ENCODE results near the gene NALCN. TPM values are rescaled to one million over a fixed set of nuclear protein-coding genes. Genes with fewer than 3 reads are reported as not detected.

NALCN gene
- total and polyA plus RNA-seq, 2 experiments from 2014 or later, result 0.50 to 0.87 TPM

GRCh38 chr13:101150998-101151397, 265.3 kb downstream of the NALCN start:
- peaks cover 13% of the 10 kb centered on the region; the same call in 2 of the 3 replicates for H3K4me1 Mint-ChIP-seq
- H3K79me2 ChIP-seq (replicated peaks; ENCODE audit: insufficient read depth), result no peaks in the 10 kb centered on the region
- no peak overlapping the region for H2AFZ ChIP-seq
- peak; percentile 71 for ATAC-seq
- peaks cover 11% of the 10 kb centered on the region; the same call in 1 of the 2 replicates for H3K4me1 ChIP-seq (ENCODE audit: insufficient read depth)
- H3K9me2 ChIP-seq (ENCODE audit: insufficient read depth), result no peaks in the 10 kb centered on the region
- TF ChIP-seq POLR2AphosphoS5 (IDR thresholded peaks at IDR 0.05; ENCODE audit: low read depth) (no peak), JUNB (IDR thresholded peaks at IDR 0.05; ENCODE audit: unreplicated experiment) (no peak), CTCF (conservative IDR thresholded peaks at IDR 0.05; ENCODE audit: low read depth in 2 of 2) (no peak), EZH2phosphoT487 (IDR thresholded peaks at IDR 0.05; ENCODE audit: unreplicated experiment) (no peak), ZNF462 (CRISPR knock-in tag; IDR thresholded peaks at IDR 0.05) (no peak), ZNF114 (CRISPR knock-in tag; IDR thresholded peaks at IDR 0.05) (no peak), REST (IDR thresholded peaks at IDR 0.05; ENCODE audit: unreplicated experiment) (no peak), CREB1 (CRISPR knock-in tag; IDR thresholded peaks at IDR 0.05; ENCODE audit: low read depth) (no peak), ZNF331 (CRISPR knock-in tag; IDR thresholded peaks at IDR 0.05; ENCODE audit: low read depth) (no peak), STAT1 (IDR thresholded peaks at IDR 0.05; ENCODE audit: unreplicated experiment) (no peak), EZH2 (IDR thresholded peaks at IDR 0.05; ENCODE audit: low read depth, unreplicated experiment) (no peak), NANOG (IDR thresholded peaks at IDR 0.05; ENCODE audit: borderline replicate concordance) (no peak), ETS1 (IDR thresholded peaks at IDR 0.05) (no peak)
- no peaks in the 10 kb centered on the region for H3K36me3 ChIP-seq (ENCODE audit: insufficient read depth)
- DNase-seq (ENCODE audit: low spot score), result no peak
- H3K4me3 ChIP-seq, result no peak overlapping the region
- no peaks in the 10 kb centered on the region for H3F3A ChIP-seq (replicated peaks; ENCODE audit: low read depth)
- H3K4me2 ChIP-seq, result no peak overlapping the region
- no peaks in the 10 kb centered on the region for H3K27me3 ChIP-seq (ENCODE audit: insufficient read depth)
- no peaks in the 10 kb centered on the region; the same call in 2 of the 3 replicates for H3K36me3 Mint-ChIP-seq (ENCODE audit: low read depth)
- H3K27me3 Mint-ChIP-seq (ENCODE audit: insufficient read depth, low read depth, poor library complexity), result no peaks in the 10 kb centered on the region
- H3K9me3 Mint-ChIP-seq, result no peaks in the 10 kb centered on the region
- no peaks in the 10 kb centered on the region for H4K20me1 ChIP-seq (replicated peaks; ENCODE audit: insufficient read depth)
- no peak overlapping the region for H3K4me3 Mint-ChIP-seq
- H3K27ac ChIP-seq (ENCODE audit: low read depth), result no peak overlapping the region
- no peak overlapping the region for H3K27ac Mint-ChIP-seq
